Dermis blood vessel endothelial cell (primary cell): ENCODE data around the gene ZNF428. TPM values are rescaled to one million over a fixed set of nuclear protein-coding genes. Genes with fewer than 3 reads are reported as not detected.
"Not testable (repeated sequence)": the region's sequence is repeated elsewhere in the genome, so short reads cannot be mapped to it uniquely, and the experiment has no call there.

Experiments used
- DNase-seq: peaks from one replicate; pipeline ENCODE4 v3.0.0; 2010
- total RNA-seq: library from RNA; depleted of rRNA; stranded (reverse); fragments of >200 nt; gene quantifications from 2 replicates; pipeline ENCODE4 v1.2.3, GENCODE V29; 2014

Gene ZNF428, protein sequence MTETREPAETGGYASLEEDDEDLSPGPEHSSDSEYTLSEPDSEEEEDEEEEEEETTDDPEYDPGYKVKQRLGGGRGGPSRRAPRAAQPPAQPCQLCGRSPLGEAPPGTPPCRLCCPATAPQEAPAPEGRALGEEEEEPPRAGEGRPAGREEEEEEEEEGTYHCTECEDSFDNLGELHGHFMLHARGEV
- total RNA-seq, result 41.5 and 46.5 TPM in 2 replicates

DNA sequence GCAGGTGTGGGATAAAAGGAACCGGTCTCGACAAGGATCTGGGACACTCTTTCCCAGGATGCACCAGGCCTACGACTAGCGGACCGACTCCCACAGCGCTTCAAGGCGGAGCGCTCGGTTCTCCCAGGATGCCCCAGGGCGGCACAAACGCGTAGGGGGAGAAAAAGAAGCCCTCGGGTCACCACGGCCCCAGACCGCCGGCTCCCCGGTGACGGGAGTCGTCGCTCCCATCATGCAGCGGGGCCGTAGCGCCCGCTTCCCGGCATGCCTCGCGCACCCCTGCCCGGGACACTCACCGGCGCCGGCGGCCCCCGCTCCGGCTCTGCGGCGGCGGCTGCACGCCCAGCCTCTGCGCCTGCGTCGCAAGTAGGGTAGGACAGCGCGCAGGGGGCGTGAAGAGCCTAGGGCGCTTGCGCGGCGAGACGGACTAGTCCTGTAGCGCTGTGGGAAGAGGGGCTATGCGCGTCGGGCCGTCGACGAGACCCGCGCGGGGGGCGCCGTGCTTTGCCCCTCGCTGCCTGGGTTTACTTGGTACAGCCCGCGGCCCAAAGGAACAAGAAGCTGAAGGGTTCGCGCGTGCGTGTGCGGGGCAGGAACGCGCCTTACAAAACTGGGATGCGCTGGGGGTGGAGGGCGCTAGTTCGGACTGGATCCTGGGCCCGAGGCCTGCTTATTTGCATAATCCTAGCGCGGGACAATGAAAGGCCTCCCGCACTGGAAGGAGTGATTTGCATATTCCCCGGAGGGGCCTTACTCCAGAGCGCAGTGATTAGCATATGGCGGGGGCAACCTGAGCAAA, at the start of gene ZNF428:
Gene ZNF428 (minus strand): TSS at position 368 of the 799 bp plus-strand sequence. CDS start 5,325 bp downstream, outside the sequence.
- peak; percentile 94 for DNase-seq

GRCh38 chr19:43668406-43669109, 49.1 kb upstream of the ZNF428 start:
- DNase-seq, result peak; percentile 100

DNA sequence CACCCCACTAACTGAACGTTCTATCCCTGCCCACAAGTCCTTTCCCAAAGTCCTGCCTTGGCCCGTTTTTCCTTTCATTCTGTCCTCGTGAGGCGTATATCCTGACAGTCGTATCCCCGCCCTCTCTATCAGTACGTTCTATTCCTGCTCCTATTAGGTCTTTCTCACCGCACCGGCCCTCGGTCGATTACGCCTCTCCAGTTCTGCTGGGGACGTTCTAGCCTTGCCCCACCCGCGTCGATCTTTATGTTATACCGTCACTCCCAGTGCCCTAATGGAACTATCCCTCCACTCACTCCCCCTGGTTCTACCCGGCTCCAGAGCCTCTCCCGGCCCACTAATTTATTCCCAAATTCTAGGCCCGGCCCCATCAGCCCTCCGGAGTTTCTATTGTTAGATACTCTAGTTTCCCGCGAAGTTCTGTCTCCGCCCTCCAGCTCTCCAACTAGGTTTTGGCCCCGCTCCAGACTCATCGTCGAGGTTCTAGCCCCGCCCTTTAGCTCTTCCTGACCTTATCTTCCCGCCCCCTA, 48.5 kb upstream of the ZNF428 start:
- DNase-seq, result peak; percentile 63

- no peak for DNase-seq
These were observed 47.9 kb upstream of the ZNF428 start for GRCh38 chr19:43667126-43667875.

DNA sequence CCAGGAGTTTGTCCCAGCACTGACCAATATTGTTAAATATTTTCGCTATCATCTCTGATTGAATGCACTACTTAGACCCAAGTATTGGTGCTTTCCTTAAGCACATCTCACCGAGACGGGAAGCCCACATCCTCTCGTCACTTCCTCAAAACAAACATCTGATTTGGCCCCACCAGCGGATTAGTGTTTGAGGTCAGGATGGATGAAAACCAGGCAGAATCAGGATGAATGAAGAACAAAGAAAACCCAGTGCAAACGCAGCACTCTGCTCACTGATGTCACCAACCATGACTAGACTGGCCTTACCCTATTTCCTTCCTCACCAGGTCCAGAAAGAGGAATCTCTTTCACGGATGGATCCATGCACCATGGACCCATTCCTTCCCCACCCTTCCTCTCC, 44.6 kb upstream of the ZNF428 start:
- DNase-seq, result peak; percentile 89

- peak; percentile 53 for DNase-seq
These were observed 43.1 kb upstream of the ZNF428 start for GRCh38 chr19:43662487-43662886.

GRCh38 chr19:43660971-43661360, 41.5 kb upstream of the ZNF428 start:
- no peak for DNase-seq

GRCh38 chr19:43660301-43660970, 41.0 kb upstream of the ZNF428 start:
- no peak for DNase-seq

DNA sequence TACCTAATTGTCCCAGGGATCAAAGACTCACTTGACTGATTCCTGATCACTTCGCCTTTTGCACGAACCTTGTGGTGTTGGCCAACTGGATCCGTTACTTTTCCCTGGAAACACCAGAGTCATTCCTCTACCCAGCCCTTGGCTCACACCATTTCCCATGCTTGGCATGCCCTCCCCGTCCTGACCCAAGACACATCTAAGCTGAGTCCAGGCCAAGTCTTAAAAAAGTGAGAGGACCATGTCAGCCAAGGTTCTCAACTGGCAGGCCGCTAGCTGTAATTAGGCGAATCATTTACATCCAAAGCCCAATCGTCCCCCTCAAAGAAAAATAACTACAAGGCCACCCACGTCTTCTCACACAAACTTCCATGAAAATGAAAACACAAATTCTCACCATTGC, 39.1 kb upstream of the ZNF428 start:
- no peak for DNase-seq

DNA sequence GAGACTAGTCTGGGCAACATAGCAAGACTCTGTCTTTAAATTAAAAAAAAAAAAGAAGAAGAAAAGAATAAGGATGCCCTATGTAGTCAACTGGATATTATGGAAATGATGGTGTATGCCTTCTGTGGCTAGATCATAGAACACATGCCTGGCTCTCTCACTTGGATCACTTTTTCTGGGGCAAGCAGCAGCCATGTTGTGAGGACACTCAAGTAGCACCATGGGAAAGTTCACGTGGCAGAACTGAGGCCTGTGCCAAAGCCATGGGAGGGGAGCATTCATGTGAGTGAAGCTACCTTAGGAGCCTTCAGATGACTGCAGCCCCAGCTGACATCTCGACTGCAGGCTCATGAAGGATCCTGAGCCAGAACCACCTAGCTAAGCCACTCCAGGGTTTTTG, 38.6 kb upstream of the ZNF428 start:
- no peak for DNase-seq

DNA sequence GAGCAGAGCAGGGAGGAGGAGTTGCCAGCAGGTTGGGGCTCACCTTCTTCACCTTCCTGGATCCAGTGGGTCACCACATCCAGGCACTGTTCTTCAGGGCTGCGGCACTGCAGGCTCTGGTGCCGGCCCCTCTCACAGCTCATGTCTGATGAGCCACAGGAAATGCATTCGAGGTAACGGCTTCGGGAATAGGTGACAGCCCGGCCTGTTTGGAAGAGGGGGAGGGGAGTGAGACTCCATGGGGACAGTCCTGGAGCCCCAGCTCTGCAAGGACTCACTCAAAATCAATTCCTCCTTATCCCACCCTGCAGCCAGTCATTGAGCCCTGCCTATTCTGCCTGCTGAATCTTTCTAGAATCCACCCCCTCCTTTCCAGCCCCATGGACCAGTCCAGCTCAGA, 37.0 kb upstream of the ZNF428 start:
- DNase-seq, result no peak

GRCh38 chr19:43652546-43652874, 33.1 kb upstream of the ZNF428 start:
- DNase-seq, result no peak

- peak; percentile 85 for DNase-seq
These were observed 32.5 kb upstream of the ZNF428 start for GRCh38 chr19:43651758-43652545.

GRCh38 chr19:43650276-43650675, 30.8 kb upstream of the ZNF428 start:
- DNase-seq, result not testable (repeated sequence)

- DNase-seq, result no peak
These were observed 30.1 kb upstream of the ZNF428 start for GRCh38 chr19:43649514-43649913.

DNA sequence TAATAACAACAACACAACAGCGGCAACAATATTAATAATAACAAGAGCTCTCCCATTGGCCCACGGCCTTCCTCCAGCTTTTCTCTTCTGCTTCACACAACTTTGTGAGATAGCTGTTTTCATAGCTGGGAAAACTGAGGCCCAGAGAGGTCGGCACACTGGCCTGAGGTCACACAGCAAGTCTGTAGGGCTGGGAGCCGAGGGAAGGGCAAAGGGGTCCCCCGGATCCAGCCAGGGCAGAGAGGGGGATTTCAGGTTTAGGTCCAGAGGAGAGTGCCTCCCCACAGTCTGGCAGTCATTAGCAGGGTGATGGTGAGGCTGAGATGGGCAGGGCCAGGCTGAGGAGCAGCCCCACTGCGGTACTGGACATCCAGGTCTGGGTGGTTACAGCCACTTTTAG, 29.2 kb upstream of the ZNF428 start:
- no peak for DNase-seq

GRCh38 chr19:43644181-43644580, 24.8 kb upstream of the ZNF428 start:
- DNase-seq, result no peak

GRCh38 chr19:43643326-43643725, 23.9 kb upstream of the ZNF428 start:
- DNase-seq, result no peak

GRCh38 chr19:43642531-43642930, 23.1 kb upstream of the ZNF428 start:
- no peak for DNase-seq

GRCh38 chr19:43641333-43641732, 21.9 kb upstream of the ZNF428 start:
- no peak for DNase-seq

DNA sequence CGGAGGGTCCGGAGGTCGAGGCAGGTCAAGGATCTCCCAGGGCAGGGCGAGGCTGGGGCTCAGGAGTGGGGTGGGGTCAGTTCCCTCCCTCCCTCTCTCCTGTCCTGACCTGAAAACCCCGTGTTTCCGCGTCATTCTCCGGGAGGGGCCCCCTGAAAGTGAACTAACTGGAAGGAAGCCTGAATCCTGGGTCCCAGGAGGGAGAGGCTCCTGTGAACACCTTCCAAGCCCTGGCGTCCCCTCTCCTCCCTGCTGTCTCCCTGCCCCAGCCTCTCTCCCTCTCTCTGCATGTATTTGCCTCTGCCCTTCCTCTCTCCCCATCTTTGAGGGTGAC, 21.0 kb upstream of the ZNF428 start:
- no peak for DNase-seq
